Measurements from ENCODE around the gene POMP. TPM values are rescaled to one million over a fixed set of nuclear protein-coding genes. Genes with fewer than 3 reads are reported as not detected.
A peak's percentile ranks its signal among the peaks of the same experiment; 100 is the strongest.

Gene POMP
- total RNA-seq, 1 donor = 147 TPM

GRCh38 chr13:28718196-28718542, 59.2 kb downstream of the POMP start:
- TF ChIP-seq CTCF (IDR thresholded peaks at IDR 0.05; ENCODE audit: insufficient read depth, low read length) = no peak
- DNase-seq (ENCODE audit: low read depth) = peak; percentile 24
- H3K4me3 ChIP-seq (ENCODE audit: low read depth, low read length) = peak overlapping the region; percentile 78

- DNase-seq (ENCODE audit: low read depth) = peak; percentile 96
- peak within 1 kb of the TSS; percentile 78 for H3K4me3 ChIP-seq (ENCODE audit: low read depth, low read length)
- peak; percentile 13 for TF ChIP-seq CTCF (IDR thresholded peaks at IDR 0.05; ENCODE audit: insufficient read depth, low read length)
These were observed 59.8 kb downstream of the POMP start, which contains the start of gene SLC46A3 for GRCh38 chr13:28718543-28719226. Gene SLC46A3 (minus strand): TSS chr13:28718970. CDS start chr13:28717998, 972 bp downstream.

- no peak for TF ChIP-seq CTCF (IDR thresholded peaks at IDR 0.05; ENCODE audit: insufficient read depth, low read length)
- peak; percentile 37 for DNase-seq (ENCODE audit: low read depth)
These were observed 60.5 kb downstream of the POMP start for GRCh38 chr13:28719227-28720055.

GRCh38 chr13:28723806-28724205, 64.9 kb downstream of the POMP start:
- no peak for DNase-seq (ENCODE audit: low read depth)
- TF ChIP-seq CTCF (IDR thresholded peaks at IDR 0.05; ENCODE audit: insufficient read depth, low read length) = no peak

More at GRCh38 chr13:28719227-28720055, 60.5 kb downstream of the POMP start:
- H3K4me3 ChIP-seq (ENCODE audit: low read depth, low read length) = peak overlapping the region; percentile 78

GRCh38 chr13:28725046-28725610, 66.2 kb downstream of the POMP start:
- TF ChIP-seq CTCF (IDR thresholded peaks at IDR 0.05; ENCODE audit: insufficient read depth, low read length) = no peak
- no peak overlapping the region for H3K4me3 ChIP-seq (ENCODE audit: low read depth, low read length)
- DNase-seq (ENCODE audit: low read depth) = no peak

More at GRCh38 chr13:28723806-28724205, 64.9 kb downstream of the POMP start:
- H3K4me3 ChIP-seq (ENCODE audit: low read depth, low read length) = no peak overlapping the region

Small RNA genes lying within 50 kb of the gene (small RNA-seq; reads per million reads assigned to genes)
- gene RF00019 = not detected
- not detected for gene RNU6-53P

Other genes with a start within 250 kb of the POMP start
- gene FLT1, start 164.0 kb upstream of the POMP start, total RNA-seq (ENCODE audit: low replicate concordance) = 0.36 and 1.3 TPM in 2 replicates
- gene SLC46A3, start 59.8 kb downstream of the POMP start, total RNA-seq (ENCODE audit: low replicate concordance) = 3.4 TPM in 2 replicates
- 0.36 TPM in 1 of 2 replicates, not detected in the other for gene MTUS2, start 161.2 kb downstream of the POMP start, total RNA-seq (ENCODE audit: low replicate concordance)

Measured in fibroblast of the aortic adventitia (primary cell).